ENCODE results near the gene HTRA1.

Gene HTRA1

DNA sequence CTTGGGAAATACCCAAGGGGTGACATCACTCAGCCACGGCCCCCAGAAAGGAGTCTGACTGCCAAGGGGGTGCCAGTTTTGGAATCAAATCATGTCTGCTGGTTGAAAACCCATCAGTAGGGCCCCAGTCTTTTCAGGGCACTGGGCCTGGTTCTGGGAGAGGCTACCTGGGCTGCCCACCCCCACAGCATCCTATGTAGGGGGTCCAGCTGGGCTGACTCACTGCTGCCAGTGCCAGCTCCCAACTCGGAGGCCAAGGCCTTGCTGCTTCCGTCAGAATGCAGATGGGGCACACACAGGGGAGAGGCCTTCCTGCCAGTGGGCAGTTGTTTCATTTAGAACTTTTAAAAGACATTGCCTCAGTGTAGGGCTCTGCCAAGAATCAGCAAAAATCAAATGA, 59.7 kb downstream of the HTRA1 start:
- ChIA-PET CTCF (interaction anchor here (1.3 to 1.5 kb wide), 2 partner anchors 44 to 253 kb away, joined by 3 to 4 read pairs; no protein-coding TSS in a partner anchor), POLR2A (no interaction called here)
- TF ChIP-seq, protein P1, sequence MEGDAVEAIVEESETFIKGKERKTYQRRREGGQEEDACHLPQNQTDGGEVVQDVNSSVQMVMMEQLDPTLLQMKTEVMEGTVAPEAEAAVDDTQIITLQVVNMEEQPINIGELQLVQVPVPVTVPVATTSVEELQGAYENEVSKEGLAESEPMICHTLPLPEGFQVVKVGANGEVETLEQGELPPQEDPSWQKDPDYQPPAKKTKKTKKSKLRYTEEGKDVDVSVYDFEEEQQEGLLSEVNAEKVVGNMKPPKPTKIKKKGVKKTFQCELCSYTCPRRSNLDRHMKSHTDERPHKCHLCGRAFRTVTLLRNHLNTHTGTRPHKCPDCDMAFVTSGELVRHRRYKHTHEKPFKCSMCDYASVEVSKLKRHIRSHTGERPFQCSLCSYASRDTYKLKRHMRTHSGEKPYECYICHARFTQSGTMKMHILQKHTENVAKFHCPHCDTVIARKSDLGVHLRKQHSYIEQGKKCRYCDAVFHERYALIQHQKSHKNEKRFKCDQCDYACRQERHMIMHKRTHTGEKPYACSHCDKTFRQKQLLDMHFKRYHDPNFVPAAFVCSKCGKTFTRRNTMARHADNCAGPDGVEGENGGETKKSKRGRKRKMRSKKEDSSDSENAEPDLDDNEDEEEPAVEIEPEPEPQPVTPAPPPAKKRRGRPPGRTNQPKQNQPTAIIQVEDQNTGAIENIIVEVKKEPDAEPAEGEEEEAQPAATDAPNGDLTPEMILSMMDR (IDR thresholded peaks at IDR 0.05; ENCODE audit: control extremely low read depth, extremely low read depth, low read depth, missing control alignments): no peak
- no peak for DNase-seq (ENCODE audit: extremely low spot score)

DNA sequence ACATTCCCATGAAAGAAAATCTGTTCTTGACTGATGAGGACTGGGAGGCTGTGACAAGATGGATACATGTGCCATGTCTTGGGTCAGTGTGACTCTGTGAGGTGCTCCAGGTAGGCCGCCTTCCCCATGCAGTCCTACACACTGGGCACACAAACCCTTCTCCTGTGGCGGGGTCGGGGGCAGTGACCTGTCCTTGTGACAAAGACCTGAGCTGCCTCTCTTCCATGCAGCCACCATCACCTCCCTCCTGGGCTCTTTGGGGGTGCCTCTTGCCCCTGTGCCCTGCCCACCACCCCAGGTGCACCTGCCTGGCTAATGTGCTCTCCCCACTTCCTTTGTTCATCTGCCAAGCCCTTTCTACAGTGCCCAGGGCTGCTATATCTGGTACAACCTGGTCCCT, 63.5 kb downstream of the HTRA1 start:
- no peak for DNase-seq (ENCODE audit: extremely low spot score)
- TF ChIP-seq, protein P1 (IDR thresholded peaks at IDR 0.05; ENCODE audit: control extremely low read depth, extremely low read depth, low read depth, missing control alignments): no peak
- POLR2A ChIA-PET: no interaction called here
- CTCF ChIA-PET: no interaction called here

DNA sequence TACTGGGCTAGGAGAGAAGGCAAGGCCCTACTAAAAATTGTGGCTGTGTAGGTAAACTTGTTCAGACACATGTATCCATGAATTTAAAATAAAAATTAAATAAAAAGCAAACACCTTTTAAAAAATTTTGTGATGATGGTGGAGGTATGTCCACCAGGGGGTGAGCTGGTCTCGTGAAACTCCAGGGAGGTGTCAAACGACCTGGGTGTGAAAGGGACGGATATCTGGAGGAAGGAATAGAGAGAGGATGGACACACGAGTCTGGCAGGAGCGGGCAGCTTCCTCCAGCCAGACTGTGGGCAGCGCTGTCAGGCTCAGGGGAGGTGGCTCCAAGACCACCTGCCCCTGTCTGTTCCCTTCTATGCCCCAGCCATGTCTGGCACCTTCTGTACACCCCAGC, 64.4 kb downstream of the HTRA1 start:
- CTCF ChIA-PET: no interaction called here
- POLR2A ChIA-PET: no interaction called here
- no peak for DNase-seq (ENCODE audit: extremely low spot score)
- TF ChIP-seq, protein P1 (IDR thresholded peaks at IDR 0.05; ENCODE audit: control extremely low read depth, extremely low read depth, low read depth, missing control alignments): no peak

DNA sequence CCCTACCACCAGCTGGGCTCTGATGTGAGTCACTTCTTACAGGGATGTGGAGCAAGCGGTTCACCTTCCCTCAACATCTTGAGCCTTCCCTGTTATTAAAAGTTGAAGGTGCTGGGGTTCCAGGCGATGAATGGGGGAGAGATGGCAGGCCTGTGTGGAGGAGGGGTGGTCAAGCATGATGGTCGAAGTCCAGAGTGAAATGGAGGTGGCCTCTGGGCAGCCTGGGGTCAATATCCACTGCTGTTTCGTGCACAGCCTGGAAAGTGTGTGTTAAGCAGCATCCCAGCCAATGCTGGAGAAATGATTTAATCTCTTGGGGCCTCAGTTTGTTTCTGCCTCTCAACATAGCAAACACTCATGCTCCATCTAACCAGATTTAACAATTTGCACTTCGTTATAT, 65.5 kb downstream of the HTRA1 start:
- ChIA-PET CTCF (interaction anchor here (1.8 kb wide), 1 partner anchor 38 kb away, joined by 5 read pairs; no protein-coding TSS in a partner anchor), POLR2A (no interaction called here)
- DNase-seq (ENCODE audit: extremely low spot score): no peak
- TF ChIP-seq, protein P1 (IDR thresholded peaks at IDR 0.05; ENCODE audit: control extremely low read depth, extremely low read depth, low read depth, missing control alignments): no peak

DNA sequence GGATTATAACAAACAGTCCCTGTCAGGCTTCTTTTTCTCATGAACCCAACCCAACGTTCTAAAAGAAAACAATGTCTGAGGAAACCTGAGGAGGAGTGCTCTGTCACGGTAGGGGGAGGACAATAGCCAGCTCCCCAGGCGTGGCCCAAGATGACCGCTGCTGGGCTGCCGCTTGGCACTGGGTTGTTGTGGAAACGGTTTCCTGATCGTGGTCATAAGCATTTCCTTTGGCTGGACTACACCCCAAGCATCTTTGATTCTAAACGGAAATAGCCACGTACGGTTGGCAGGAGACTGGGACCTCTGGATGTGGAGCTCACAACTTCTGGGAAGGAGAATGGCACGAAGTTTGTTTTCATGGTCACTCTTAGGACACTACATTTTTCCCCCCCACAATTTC, 68.8 kb downstream of the HTRA1 start:
- TF ChIP-seq, protein P1 (IDR thresholded peaks at IDR 0.05; ENCODE audit: control extremely low read depth, extremely low read depth, low read depth, missing control alignments): no peak
- CTCF ChIA-PET: no interaction called here
- DNase-seq (ENCODE audit: extremely low spot score): no peak
- POLR2A ChIA-PET: no interaction called here

DNA sequence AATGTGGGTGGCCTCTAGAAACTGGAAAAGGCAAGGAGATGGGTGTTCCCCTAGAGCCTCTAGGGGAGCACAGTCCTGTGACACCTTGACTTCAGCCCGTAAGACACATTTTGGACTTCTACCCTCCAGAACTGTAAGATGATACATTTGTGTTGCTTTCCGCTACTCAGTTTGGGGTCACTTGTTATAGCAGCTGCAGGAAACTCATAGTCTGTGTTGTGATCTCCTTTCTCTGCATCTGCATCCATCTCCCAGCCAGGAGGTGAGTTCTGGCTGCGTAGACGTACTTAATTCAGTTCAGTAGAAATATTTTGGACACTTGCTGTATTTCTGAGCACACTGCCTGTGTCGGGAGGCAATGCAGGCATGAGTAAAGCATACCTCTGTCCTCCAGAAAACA, 69.9 kb downstream of the HTRA1 start:
- ChIA-PET CTCF (no interaction called here), POLR2A (no interaction called here)

More for the DNA sequence above, 69.9 kb downstream of the HTRA1 start:
- no peak for DNase-seq (ENCODE audit: extremely low spot score)
- TF ChIP-seq, protein P1 (IDR thresholded peaks at IDR 0.05; ENCODE audit: control extremely low read depth, extremely low read depth, low read depth, missing control alignments): no peak

All from GM10248 (cell line).